H1 (cell line): ENCODE data around the gene FGGY.

Experiments used
- CBX5 ChIP-seq: fragments of 300-800, 300-1000 bp; sonication (generic); IDR thresholded peaks from 2 replicates; pipeline ENCODE4 v1.7.1; 2016; ENCODE audit warnings: antibody characterized with exemption, low read length, low read depth
- EZH2 ChIP-seq: fragments of 200-600 bp; sonication (generic); IDR thresholded peaks from 2 replicates; pipeline ENCODE4 v1.7.1; 2012; ENCODE audit warnings: low read depth, mild to moderate bottlenecking, moderate library complexity, low read length, inconsistent platforms; ENCODE audit not compliant: severe bottlenecking

- no peak for TF ChIP-seq EZH2
- no peak for TF ChIP-seq CBX5
Measured at GRCh38 chr1:59262631-59263030, 34.3 kb upstream of the FGGY start.
